GM18873 (cell line): Measurements from ENCODE around the gene ARSA.

Source experiments
- ATAC-seq: cut with Tn5 transposase; IDR thresholded peaks from one replicate; pipeline ENCODE4 v1.9.1; 2021; ENCODE audit warnings: mild to moderate bottlenecking, moderate library complexity, moderate number of reproducible peaks; ENCODE audit not compliant: unreplicated experiment, low FRiP score

ARSA gene

GRCh38 chr22:50606165-50606945 lies 21.6 kb downstream of the ARSA start:
- no peak for ATAC-seq

GRCh38 chr22:50605613-50606074 lies 22.3 kb downstream of the ARSA start:
- ATAC-seq = no peak

GRCh38 chr22:50605002-50605612 lies 22.8 kb downstream of the ARSA start:
- no peak for ATAC-seq

GRCh38 chr22:50604256-50605001 lies 23.5 kb downstream of the ARSA start:
- ATAC-seq = no peak

GRCh38 chr22:50603511-50604255 lies 24.3 kb downstream of the ARSA start:
- no peak for ATAC-seq

- no peak for ATAC-seq
These were observed 25.6 kb downstream of the ARSA start for GRCh38 chr22:50602338-50602700.

- no peak for ATAC-seq
These were observed 26.1 kb downstream of the ARSA start for GRCh38 chr22:50601669-50602337.

GRCh38 chr22:50600967-50601668 lies 26.8 kb downstream of the ARSA start:
- ATAC-seq = no peak

- no peak for ATAC-seq
These were observed 27.4 kb downstream of the ARSA start, which contains the start of gene MAPK8IP2 for GRCh38 chr22:50600538-50600937. TSS of gene MAPK8IP2 (plus strand) at chr22:50600793. CDS start at chr22:50600819, 26 bp downstream.

- ATAC-seq = no peak
These were observed 28.0 kb downstream of the ARSA start for GRCh38 chr22:50599816-50600455.

- no peak for ATAC-seq
These were observed 30.9 kb downstream of the ARSA start for GRCh38 chr22:50597097-50597496.

GRCh38 chr22:50595189-50595588 lies 32.8 kb downstream of the ARSA start:
- no peak for ATAC-seq

GRCh38 chr22:50587407-50587806 lies 40.5 kb downstream of the ARSA start:
- no peak for ATAC-seq

GRCh38 chr22:50586416-50586815 lies 41.5 kb downstream of the ARSA start:
- ATAC-seq = no peak

GRCh38 chr22:50585781-50586180 lies 42.2 kb downstream of the ARSA start:
- no peak for ATAC-seq

- no peak for ATAC-seq
These were observed 42.7 kb downstream of the ARSA start for GRCh38 chr22:50585238-50585637.

- no peak for ATAC-seq
These were observed 43.6 kb downstream of the ARSA start for GRCh38 chr22:50584106-50585096.
